ENCODE measurements around the gene ZNF22.

DNA sequence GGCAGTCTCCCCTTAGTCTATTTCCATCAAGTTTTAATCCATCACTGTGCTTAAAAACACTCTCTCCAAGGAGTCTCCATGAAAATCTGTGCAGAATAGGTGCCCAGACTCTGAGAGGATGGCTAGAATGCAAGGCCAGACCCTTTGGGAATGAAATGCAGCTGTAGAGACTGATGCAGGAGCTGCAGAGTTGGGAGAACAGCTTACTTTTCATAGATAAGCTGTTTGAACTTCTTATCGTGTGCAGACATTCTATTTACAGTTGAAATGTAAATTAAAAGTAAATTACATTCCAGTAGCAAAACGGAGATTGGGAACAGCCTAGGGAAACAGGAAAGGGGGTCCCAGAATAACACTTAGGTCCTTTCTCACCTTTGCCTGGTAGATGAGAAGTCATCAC, 14.9 kb downstream of the ZNF22 start:
- no peak for TF ChIP-seq POLR2A (IDR thresholded peaks at IDR 0.05)
- TF ChIP-seq, protein P1, sequence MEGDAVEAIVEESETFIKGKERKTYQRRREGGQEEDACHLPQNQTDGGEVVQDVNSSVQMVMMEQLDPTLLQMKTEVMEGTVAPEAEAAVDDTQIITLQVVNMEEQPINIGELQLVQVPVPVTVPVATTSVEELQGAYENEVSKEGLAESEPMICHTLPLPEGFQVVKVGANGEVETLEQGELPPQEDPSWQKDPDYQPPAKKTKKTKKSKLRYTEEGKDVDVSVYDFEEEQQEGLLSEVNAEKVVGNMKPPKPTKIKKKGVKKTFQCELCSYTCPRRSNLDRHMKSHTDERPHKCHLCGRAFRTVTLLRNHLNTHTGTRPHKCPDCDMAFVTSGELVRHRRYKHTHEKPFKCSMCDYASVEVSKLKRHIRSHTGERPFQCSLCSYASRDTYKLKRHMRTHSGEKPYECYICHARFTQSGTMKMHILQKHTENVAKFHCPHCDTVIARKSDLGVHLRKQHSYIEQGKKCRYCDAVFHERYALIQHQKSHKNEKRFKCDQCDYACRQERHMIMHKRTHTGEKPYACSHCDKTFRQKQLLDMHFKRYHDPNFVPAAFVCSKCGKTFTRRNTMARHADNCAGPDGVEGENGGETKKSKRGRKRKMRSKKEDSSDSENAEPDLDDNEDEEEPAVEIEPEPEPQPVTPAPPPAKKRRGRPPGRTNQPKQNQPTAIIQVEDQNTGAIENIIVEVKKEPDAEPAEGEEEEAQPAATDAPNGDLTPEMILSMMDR (IDR thresholded peaks at IDR 0.05), result no peak
- no peak for TF ChIP-seq POLR2AphosphoS5 (IDR thresholded peaks at IDR 0.05)
- TF ChIP-seq EP300 (IDR thresholded peaks at IDR 0.05), result no peak
